Left hindlimb (tissue), 1 donor: Measurements from ENCODE around the gene RIMS1.
A peak's percentile ranks its signal among the peaks of the same experiment; 100 is the strongest.

Source experiments
- DNase-seq: peaks from one replicate; pipeline ENCODE4 v3.0.0-alpha.2; 2018

Gene RIMS1

DNA sequence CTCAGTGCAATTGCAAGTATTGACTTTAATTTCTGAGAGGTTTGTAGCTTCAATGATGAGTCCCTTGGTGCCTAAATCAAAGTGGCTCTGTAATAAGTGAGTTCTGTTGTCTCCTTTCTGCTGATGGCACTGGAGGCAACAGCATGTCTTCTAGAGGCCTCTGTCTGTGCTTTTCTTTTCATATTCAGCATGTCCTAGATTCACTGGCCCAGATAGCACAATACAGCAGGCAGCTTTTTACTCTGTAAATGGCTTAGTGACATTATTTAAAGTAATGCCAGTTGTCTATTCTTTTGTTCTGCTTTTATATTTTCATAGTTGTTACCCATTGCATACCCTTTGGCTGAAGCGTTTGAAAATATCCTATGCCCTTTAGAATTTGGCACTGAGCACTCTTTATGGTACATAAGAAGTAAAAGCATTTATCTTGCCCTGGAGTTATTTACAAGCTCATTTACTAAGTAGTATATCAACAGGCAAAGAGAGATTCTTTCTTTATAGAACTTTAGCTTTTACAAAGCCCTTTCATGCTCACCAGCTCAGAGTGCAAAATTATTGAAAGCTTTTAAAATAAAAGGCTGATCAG is 464.0 kb downstream of the RIMS1 start:
- DNase-seq: no peak

DNA sequence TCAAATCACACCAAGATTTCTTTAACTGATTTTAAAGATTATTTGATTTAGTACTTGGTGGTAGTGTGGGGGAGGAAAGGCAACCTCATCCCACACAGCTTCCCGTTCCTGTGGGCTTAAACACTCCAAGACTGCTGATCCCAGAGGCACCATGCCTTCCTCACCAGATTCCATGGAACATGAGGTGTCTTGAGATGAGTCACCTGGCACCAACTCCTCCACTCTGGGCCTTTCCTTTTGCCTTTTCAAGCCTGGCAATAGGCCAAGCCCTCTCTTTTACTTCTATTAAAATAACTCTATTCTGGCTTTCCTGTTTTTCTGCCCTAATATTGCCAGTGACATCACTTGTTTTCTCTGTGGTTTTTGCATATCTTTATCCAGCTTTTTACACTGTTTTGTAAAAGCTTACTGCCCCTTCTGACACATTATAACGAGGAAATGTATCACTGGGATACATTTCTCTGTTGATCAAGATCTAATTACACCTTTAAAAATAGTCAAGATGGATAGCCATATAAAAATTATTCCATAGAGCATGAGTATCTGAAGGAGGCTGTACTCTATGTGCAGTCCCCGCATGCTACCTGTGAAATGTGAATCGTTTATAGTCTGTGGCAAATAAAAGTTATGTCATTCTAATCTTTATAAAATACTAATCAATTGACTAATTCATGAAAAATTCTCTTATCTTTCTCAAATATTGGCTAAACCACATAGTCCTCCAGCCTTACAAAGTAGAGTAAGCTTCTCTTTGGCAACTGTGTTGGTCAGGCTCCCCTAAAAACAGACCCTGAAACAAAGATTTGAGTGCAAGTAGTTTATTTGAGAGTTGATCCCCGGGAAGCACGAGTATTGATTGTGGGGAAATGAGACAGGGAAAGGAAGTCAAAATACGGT is 477.7 kb downstream of the RIMS1 start:
- DNase-seq: no peak

DNA sequence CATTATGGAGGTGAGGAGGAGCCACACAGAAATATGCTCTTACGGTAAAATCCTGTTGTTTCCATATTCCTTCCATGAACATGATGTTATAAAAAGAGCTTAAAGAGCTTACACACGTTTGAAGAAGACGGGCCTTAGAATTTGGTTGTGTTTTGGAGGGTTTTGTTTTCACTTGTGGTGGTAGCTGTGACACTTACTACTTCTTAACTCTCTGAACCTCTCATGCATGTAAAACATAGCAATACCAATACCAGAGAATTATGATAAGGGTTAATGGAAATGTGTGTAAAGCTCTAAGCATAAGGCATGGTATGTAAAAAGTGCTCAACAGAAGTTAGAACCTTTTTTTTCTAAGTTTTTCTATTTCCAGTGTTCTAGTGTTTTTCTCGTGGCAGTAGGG is 479.4 kb downstream of the RIMS1 start:
- no peak for DNase-seq

DNA sequence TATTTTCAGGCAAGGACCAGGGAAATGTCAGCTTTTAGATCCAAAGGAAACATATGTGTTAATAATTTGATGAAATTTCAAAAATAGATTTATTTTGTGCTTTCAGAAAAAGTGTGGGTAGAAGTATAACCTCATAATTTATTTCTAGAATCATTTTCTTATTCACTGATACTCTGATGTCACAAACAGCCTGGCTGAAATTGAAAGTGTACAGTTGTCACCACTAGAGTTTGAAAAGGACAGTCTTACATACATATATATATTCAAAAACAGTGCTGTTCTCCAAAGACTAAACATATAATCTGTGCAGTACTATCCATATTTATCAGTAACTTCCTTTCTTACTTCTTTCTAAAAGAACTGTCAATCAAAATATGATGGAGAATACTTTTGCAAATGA is 481.1 kb downstream of the RIMS1 start:
- no peak for DNase-seq

DNA sequence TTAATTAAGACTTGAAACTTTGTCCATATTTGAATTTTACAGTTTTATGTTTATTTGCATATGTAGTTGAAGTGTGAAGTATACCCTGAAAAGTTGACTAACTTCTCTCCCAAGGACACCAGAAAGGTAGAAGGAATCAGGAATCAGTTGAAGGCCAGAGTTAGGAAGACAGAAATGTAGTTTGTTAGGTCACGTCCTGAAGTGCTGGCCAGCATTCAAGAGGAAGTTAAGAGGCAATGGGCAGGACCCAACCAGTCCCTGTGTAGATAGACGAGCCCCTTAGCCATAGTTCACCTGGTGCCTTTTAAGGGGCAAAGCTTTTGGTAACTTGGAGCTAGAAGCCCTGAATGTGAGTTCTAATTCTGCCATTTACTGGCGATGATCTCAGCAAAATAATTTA is 485.1 kb downstream of the RIMS1 start:
- DNase-seq: no peak

DNA sequence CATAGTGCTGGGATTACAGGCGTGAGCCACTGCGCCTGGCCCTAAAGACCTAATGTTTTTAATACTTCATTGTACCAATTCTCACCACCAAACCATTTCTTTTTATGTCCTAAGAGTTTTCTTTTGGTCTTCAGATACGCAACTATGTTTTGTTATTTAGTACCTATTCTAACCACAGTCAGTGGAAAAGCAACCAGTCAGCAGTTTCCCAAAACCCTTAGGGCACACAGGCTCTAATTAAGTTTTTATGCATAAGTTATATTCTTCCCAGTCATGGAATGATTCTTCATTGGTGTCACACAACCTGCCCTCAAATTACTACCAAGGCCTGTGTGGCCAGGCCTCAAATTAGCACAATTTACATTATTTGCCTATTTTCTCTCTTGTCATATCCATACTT is 487.8 kb downstream of the RIMS1 start:
- DNase-seq: no peak

DNA sequence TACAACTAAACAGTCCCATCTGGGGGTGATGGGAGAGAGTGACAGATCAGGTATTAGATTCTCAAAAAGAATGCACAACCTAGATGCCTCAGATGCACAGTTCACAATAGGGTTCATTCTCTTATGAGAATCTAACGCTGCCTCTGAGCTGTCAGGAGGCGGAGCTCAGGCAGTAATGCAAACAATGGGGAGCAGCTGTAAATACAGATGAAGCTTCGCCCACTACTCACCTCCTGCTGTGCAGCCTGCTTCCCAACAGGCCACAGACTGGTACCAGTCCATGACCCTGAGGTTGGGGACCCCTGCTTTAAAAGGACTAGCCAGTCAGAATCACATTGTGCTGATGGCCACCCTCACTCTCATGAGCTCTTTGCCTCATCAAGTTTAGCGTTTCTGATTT is 488.5 kb downstream of the RIMS1 start:
- no peak for DNase-seq

DNA sequence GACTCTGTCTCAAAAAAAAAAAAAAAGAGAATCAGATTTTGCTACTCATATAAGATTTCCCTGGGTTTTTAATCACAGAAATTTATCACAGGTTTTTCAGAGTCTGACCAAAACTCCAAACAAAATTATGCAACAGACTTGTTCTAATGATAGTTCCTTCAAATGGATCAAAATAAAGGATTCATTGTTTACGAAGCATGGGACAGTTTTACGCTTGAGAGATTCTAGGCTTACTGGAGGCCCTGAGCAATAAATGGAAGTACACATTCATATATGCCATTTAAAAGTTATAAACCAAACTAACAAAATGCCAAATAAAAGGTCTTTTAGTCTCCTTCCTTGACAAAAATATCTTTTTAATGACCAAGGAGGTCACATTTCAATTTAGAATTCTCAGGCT is 490.4 kb downstream of the RIMS1 start:
- DNase-seq: no peak

DNA sequence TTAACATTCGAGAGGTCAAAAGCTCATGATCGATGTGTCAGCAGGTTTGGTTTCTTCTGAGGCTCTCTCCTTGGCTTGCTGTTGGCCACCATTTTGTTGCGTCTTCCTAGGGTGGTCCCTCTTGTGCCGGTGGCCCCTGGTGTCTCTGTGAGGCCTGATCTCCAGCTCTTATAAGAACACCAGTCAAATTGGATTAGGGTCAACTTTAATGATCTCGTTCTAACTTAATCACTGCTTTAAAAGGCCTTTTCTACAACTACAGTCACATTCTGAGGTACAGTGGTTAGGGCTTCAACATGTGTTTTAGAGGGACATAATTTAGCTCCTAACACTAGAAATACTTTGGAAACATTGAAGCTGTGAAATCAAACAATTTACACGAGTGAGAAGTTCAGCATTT is 494.7 kb downstream of the RIMS1 start:
- no peak for DNase-seq

DNA sequence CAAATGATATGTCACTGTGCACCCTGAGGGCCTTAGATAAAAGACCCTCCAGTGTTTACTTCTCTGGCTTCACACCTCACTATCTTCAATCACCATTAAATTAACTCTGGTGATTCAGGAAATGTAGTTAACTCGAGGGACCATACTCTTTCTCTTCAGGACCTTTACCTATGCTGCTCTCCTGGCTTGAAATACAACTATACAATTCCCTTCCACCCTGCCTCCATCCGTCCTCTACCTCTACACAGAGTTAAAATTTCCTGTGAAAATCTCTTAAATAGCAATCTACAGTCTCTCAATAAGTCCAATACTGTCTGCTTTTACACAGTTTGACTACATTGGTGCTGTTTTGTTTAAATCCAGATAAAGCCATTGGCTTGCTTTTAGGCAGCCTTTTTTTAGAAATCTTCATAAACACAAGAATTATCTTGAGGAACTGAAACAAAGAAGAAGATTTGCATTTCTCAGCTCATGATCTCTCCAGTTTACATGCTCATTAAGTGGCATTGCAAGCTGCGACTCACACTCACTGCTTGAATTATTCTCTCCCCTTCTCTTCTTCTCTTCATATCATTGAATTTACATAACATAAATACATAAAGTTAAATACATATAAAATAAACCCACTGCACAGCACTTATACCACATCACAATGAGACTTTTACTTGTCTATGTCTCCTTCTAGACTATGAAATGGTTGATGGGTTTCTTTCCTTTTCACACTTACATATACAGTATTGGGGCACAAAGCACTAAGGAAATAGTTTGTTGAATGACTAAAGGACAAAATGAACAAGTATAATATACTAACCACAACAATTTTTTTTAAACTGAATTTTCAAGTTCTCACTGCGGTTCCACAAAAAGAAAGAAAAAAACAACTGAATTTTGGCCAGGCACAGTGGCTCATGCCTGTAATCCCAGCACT is 496.5 kb downstream of the RIMS1 start:
- no peak for DNase-seq

DNA sequence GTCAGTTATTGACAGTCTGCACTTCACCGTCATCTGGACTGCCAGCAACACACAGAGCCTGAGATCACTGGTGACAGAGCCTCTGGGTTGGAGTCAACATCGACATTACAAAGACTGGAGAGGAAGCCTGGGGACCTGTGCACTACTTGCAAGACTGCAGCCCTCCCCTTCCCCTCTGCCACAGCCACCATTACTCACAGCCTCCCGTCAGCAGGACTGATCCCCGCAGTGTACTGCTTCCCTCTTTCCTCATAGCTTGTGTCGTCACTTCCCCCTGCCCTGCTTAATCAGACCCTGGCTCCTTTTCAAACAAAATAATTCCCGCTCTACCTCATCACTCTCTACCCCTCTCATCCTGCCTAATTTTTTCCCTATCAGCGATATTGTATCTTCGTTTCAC is 500.0 kb downstream of the RIMS1 start:
- no peak for DNase-seq

DNA sequence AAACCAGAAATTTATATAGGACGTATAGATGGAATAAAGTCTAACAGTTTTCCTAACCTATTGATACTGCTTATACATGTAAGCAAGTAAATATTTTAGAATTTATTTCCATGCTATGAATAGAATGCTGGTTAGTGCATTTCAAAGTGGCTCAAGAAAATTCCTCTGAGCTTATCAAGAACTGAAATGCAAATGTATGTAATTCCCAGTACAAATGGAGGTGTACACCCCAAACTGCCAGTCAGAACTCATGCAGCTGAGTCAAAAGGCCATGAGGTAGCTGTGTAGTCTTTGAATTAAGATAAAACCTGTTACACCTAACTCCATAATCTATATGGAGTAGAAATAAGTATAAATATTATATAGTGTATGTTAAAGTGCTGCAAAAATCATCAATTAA is 503.3 kb downstream of the RIMS1 start:
- no peak for DNase-seq

DNA sequence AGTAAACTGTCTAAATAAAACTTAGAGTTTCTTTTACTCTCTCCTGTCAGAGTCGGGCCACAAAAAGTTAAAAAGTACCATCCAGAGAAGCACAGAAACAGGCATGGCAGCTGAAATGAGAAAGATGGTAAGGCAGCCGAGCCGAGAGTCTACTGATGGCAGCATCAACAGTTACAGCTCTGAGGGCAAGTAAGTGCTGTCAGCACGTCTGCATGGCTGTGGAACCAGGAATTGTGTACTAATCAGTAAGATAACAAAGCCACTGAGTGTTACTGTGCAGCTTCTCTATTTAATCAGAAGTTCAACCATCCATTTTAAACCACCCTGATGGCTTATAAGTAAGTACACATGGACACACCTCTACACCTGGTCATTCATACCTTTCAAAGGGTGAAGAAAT is 504.2 kb downstream of the RIMS1 start:
- no peak for DNase-seq

DNA sequence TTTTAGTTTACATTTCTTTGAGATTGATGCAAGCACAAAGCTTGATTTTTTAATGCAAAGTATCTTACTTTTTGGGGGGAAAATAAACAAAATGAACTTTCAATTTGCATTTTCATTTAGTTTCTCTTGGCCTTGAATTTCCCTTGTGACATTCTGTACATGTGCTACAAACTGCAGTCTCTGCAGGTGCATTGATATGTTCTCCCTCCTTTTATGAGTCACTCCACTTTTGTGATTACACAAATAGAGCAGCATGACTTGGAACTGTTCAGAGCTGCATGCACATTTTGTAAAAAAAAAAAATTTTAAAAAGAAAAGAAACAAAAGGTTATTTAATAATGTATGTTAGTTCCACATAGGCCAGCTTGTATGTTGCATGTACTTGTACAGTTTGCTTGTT is 515.5 kb downstream of the RIMS1 start:
- DNase-seq: no peak

DNA sequence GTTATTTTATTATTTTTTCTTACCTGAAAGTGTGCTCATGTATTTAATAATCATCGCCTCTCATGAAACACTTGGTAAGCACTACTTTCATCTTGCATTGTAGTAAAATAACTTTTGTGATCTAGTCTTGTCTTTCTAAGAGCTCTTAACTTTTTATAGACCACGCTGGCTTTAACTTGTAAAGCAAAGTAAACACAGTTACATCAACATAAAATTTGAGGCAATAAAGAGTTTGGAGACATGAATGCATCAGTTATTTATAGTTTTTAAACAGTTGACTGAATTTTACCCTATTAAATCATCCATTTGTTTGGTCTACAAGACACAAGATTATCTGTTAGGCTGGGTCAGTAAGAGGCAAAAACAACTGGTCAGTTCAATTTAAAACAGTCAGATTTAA is 517.1 kb downstream of the RIMS1 start:
- no peak for DNase-seq

DNA sequence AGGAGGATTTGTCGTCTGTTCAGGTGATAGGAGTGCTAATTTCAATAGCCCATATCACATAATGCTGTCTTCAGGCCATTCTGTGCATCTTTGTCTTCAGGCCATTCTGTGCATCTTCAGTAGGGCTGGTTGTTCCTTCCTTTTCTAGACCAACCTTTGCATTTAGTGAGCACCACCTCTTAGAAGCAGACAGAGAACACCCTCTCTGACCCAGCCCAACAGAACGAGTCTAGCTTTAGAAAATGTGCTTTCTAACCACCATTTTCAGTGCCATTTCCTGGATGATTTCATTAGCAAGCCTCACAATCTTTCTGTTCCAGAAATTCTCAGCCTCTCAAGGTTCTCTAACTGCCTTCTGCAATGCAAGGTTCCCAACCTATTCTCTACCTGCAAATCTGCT is 520.2 kb downstream of the RIMS1 start:
- no peak for DNase-seq

DNA sequence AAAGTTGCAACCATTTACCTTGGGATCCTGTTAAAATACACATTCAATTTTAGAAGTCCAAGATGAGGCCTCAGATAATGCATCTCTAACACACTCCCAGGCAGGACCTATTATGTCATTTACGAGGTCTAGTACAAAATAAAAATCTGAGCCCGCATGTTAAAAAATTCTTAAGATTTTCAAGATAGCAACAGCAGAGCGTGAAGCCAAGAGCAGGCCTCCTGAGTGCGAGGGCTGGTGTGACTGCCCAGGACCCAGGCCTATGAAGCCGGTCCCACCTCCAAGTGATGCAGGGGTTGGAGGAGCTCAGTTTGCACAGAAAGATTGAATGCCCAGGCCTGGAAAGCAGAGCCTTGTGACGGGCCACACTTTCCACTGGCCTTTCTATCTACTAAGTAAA is 524.4 kb downstream of the RIMS1 start:
- DNase-seq: no peak

DNA sequence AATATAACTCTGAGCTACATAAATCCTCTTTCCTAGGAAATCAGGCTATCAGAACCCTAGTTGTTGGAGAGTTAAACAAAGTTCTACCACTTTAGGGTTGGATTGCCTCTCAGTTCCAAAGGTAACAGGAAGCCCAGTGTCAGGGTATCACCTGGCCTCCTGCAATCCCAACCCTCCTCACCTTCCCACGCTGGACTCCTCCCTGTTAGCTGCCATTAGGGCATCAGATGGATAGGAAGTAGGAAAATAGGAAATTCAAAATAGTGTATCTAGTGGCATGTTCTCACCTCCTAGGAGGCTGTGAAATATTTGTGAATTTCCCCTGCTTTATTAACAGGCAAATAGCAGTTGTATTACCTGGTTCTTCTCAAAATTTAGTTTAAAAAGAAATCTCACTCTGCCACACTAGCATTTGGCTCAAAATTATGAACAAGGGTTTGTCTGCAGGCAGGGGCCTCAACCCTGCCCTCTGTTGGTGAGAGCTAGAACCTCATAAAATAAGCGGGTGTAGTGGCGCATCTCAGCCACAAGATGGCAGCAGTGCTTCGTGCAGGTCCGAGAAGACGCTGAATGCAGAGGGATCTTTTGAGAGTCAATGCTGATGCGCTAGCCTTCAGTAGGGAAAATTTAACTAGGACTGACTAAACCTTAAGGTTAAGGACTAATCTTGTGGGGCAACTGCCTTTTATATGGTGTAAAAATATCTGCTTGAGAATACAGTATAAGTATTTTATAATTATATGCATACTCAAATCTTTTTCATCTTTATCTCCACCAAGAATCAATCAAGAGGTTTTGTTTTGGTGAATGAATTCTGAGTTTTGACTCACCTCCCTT is 525.7 kb downstream of the RIMS1 start:
- peak; percentile 85 for DNase-seq

DNA sequence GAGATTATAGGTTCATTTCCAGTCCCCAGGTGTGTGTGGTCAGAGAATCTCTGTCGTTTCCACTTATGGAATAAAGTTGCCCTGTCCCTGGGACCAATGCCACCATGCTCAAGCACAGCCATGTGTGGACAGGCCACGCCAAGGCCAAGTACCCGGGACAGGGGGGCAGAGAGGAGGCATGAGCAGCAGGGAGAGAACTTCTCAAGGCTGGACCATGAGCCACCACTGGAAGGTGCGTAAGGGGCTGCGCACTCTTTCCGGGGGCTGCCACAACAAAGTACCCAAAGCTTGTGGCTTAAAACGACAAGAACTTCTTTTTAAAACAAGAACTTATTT is 526.3 kb downstream of the RIMS1 start:
- DNase-seq: no peak

DNA sequence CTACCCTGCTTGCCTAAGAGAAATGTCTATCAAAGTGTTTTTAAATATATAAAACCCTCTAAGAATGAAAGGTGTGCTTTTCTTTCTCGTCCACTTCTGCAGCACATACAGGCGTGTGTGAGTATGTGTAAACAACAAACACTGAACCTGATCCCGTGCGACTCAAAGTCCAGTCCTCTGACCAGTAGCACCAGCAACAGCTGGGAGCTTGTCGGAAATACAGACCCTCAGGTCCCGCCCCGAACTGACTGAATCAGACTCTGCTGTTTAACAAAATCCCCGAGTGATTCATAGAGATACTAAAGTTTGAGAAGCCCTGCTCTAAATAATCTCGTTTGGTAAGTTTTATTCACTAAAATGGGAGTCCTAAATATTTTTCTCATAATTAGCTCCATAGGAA is 527.5 kb downstream of the RIMS1 start:
- no peak for DNase-seq

DNA sequence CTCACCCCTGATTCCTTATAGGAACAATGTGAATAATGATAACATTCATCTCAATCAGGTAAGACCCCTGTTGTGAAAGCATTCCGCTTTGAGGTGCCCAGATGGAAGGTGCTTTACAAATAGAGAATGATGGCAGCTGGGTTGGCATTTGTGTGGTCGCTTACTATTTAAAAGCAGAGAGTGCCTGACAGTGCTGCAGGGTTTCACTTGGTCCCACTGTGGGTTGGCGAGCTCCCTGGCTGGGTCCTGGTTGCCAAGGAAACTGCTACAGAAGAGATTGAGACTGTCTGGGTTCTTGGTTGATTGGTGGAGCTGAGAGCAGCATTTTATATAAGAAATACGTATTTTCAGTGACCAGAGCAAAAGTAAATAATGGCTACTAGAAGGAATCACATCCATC is 528.3 kb downstream of the RIMS1 start:
- DNase-seq: no peak

DNA sequence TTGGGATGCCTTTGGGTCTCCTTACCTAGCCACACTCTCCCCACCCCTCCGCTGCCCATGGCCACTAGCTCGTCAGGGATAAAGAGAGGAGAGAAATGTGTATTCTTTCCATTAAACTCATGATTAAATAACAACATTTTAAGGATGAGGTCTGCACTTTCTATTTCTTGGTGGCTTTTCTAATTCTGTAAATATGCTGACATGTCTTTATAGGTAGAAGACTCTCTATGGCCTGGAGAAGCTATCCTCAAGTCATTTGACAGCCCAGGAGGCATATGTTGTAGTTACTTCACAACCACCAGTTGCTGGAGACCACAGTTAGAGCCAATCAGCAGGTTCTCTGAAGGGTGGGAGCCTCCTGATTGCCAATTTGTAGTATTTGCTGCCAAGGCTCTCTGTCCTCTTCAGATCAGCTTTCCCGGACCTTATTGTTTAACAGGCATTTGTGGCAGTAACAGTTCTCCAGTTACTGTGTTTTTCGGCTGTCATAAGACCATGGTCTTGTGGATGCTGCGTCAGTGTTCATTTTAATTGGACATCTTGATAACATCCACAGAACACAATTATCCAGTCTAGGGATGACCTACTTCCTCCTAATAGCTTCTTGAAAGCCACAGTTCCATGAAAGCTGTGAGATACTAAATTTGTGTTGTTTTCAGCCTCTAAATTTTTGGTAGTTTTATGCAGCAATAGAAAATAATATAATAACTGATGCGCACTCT is 530.6 kb downstream of the RIMS1 start:
- DNase-seq: no peak
